Measurements from ENCODE around the gene GALNTL6. TPM values are rescaled to one million over a fixed set of nuclear protein-coding genes. Genes with fewer than 3 reads are reported as not detected.
A peak's percentile ranks its signal among the peaks of the same experiment; 100 is the strongest.
"Not testable (repeated sequence)": the region's sequence is repeated elsewhere in the genome, so short reads cannot be mapped to it uniquely, and the experiment has no call there.

Gene GALNTL6
- total RNA-seq, 2 donors from 2014 or later, result not detected

GRCh38 chr4:173014836-173015235, 1201.6 kb downstream of the GALNTL6 start:
- no peak for ATAC-seq (replicated peaks in 1 of 2)

GRCh38 chr4:173017802-173018201, 1204.6 kb downstream of the GALNTL6 start:
- H3K36me3 Mint-ChIP-seq (ENCODE audit: insufficient read depth in 2 of 2), result no peaks in the 10 kb centered on the region
- ATAC-seq (replicated peaks in 1 of 2), result no peak
- peaks cover 9% of the 10 kb centered on the region for H3K4me1 Mint-ChIP-seq (ENCODE audit: low read depth)
- H3K4me3 Mint-ChIP-seq, result no peak overlapping the region
- H3K27me3 Mint-ChIP-seq (ENCODE audit: low read depth), result no peaks in the 10 kb centered on the region
- no peak for DNase-seq
- no peak overlapping the region for H3K27ac Mint-ChIP-seq
- no peaks in the 10 kb centered on the region for H3K9me3 Mint-ChIP-seq

More at GRCh38 chr4:173014836-173015235, 1201.6 kb downstream of the GALNTL6 start:
- no peak for DNase-seq
- H3K27me3 Mint-ChIP-seq (ENCODE audit: low read depth), result no peaks in the 10 kb centered on the region
- H3K36me3 Mint-ChIP-seq (ENCODE audit: insufficient read depth in 2 of 2), result no peaks in the 10 kb centered on the region
- H3K4me1 Mint-ChIP-seq (ENCODE audit: low read depth), result peaks cover 9% of the 10 kb centered on the region
- H3K27ac Mint-ChIP-seq, result no peak overlapping the region
- no peaks in the 10 kb centered on the region for H3K9me3 Mint-ChIP-seq
- H3K4me3 Mint-ChIP-seq, result no peak overlapping the region

- H3K4me1 Mint-ChIP-seq (ENCODE audit: low read depth), result peaks cover 9% of the 10 kb centered on the region
- no peak for DNase-seq
- ATAC-seq (replicated peaks in 1 of 2), result no peak
- no peaks in the 10 kb centered on the region for H3K36me3 Mint-ChIP-seq (ENCODE audit: insufficient read depth in 2 of 2)
- H3K9me3 Mint-ChIP-seq, result no peaks in the 10 kb centered on the region
- H3K27me3 Mint-ChIP-seq (ENCODE audit: low read depth), result no peaks in the 10 kb centered on the region
- no peak overlapping the region for H3K4me3 Mint-ChIP-seq
- no peak overlapping the region for H3K27ac Mint-ChIP-seq
These were observed 1205.2 kb downstream of the GALNTL6 start for GRCh38 chr4:173018446-173018845.

GRCh38 chr4:173019664-173020063, 1206.5 kb downstream of the GALNTL6 start:
- Mint-ChIP-seq H3K36me3 (ENCODE audit: insufficient read depth in 2 of 2) (no peaks in the 10 kb centered on the region), H3K27me3 (ENCODE audit: low read depth) (no peaks in the 10 kb centered on the region), H3K4me3 (no peak overlapping the region), H3K9me3 (no peaks in the 10 kb centered on the region), H3K27ac (no peak overlapping the region), H3K4me1 (ENCODE audit: low read depth) (no peaks in the 10 kb centered on the region)
- no peak for ATAC-seq (replicated peaks in 1 of 2)
- no peak for DNase-seq

- H3K36me3 Mint-ChIP-seq (ENCODE audit: insufficient read depth in 2 of 2); H3K27ac Mint-ChIP-seq; H3K27me3 Mint-ChIP-seq (ENCODE audit: low read depth); H3K9me3 Mint-ChIP-seq; H3K4me3 Mint-ChIP-seq; DNase-seq; ATAC-seq (replicated peaks in 1 of 2); H3K4me1 Mint-ChIP-seq (ENCODE audit: low read depth): not testable (repeated sequence)
These were observed 1208.8 kb downstream of the GALNTL6 start for GRCh38 chr4:173021746-173022573.

GRCh38 chr4:173024203-173024602, 1211.0 kb downstream of the GALNTL6 start:
- no peaks in the 10 kb centered on the region for H3K4me1 Mint-ChIP-seq (ENCODE audit: low read depth)
- H3K36me3 Mint-ChIP-seq (ENCODE audit: insufficient read depth in 2 of 2), result no peaks in the 10 kb centered on the region
- H3K27me3 Mint-ChIP-seq (ENCODE audit: low read depth), result no peaks in the 10 kb centered on the region
- DNase-seq, result no peak
- H3K27ac Mint-ChIP-seq, result no peak overlapping the region
- no peak overlapping the region for H3K4me3 Mint-ChIP-seq
- H3K9me3 Mint-ChIP-seq, result no peaks in the 10 kb centered on the region
- no peak for ATAC-seq (replicated peaks in 1 of 2)

GRCh38 chr4:173025131-173025530, 1211.9 kb downstream of the GALNTL6 start:
- H3K27ac Mint-ChIP-seq, result no peak overlapping the region
- H3K4me3 Mint-ChIP-seq, result no peak overlapping the region
- no peaks in the 10 kb centered on the region for H3K27me3 Mint-ChIP-seq (ENCODE audit: low read depth)
- ATAC-seq (replicated peaks in 1 of 2) (peak; percentile 49), DNase-seq (peak; percentile 22 to 24)
- H3K4me1 Mint-ChIP-seq (ENCODE audit: low read depth), result no peaks in the 10 kb centered on the region
- no peaks in the 10 kb centered on the region for H3K9me3 Mint-ChIP-seq
- no peaks in the 10 kb centered on the region for H3K36me3 Mint-ChIP-seq (ENCODE audit: insufficient read depth in 2 of 2)

- no peak overlapping the region for H3K4me3 Mint-ChIP-seq
- H3K4me1 Mint-ChIP-seq (ENCODE audit: low read depth), result no peaks in the 10 kb centered on the region
- H3K9me3 Mint-ChIP-seq, result peaks cover 0 to 1% of the 10 kb centered on the region in 2 donors
- ATAC-seq (replicated peaks in 1 of 2) (no peak), DNase-seq (no peak)
- H3K27ac Mint-ChIP-seq, result no peak overlapping the region
- peaks cover 9% of the 10 kb centered on the region for H3K27me3 Mint-ChIP-seq (ENCODE audit: low read depth)
- no peaks in the 10 kb centered on the region for H3K36me3 Mint-ChIP-seq (ENCODE audit: insufficient read depth in 2 of 2)
These were observed 1224.0 kb downstream of the GALNTL6 start for GRCh38 chr4:173037242-173037641.

GRCh38 chr4:173038192-173038896, 1225.1 kb downstream of the GALNTL6 start:
- Mint-ChIP-seq H3K9me3 (peaks cover 0 to 2% of the 10 kb centered on the region in 2 donors), H3K4me1 (ENCODE audit: low read depth) (no peaks in the 10 kb centered on the region), H3K27me3 (ENCODE audit: low read depth) (peaks cover 15% of the 10 kb centered on the region), H3K4me3 (no peak overlapping the region), H3K27ac (no peak overlapping the region), H3K36me3 (ENCODE audit: insufficient read depth in 2 of 2) (no peaks in the 10 kb centered on the region)
- ATAC-seq (replicated peaks in 1 of 2) (no peak), DNase-seq (no peak)

GRCh38 chr4:173039617-173040577, 1226.7 kb downstream of the GALNTL6 start:
- H3K4me1 Mint-ChIP-seq (ENCODE audit: low read depth), result no peaks in the 10 kb centered on the region
- no peak for DNase-seq
- H3K36me3 Mint-ChIP-seq (ENCODE audit: insufficient read depth in 2 of 2), result no peaks in the 10 kb centered on the region
- no peak overlapping the region for H3K4me3 Mint-ChIP-seq
- ATAC-seq (replicated peaks in 1 of 2), result no peak
- peaks cover 0 to 2% of the 10 kb centered on the region in 2 donors for H3K9me3 Mint-ChIP-seq
- H3K27ac Mint-ChIP-seq, result no peak overlapping the region
- peaks cover 15% of the 10 kb centered on the region for H3K27me3 Mint-ChIP-seq (ENCODE audit: low read depth)

- no peaks in the 10 kb centered on the region for H3K36me3 Mint-ChIP-seq (ENCODE audit: insufficient read depth in 2 of 2)
- peak overlapping the region; percentile 15 for H3K27ac Mint-ChIP-seq
- H3K27me3 Mint-ChIP-seq (ENCODE audit: low read depth), result peaks cover 15% of the 10 kb centered on the region
- H3K9me3 Mint-ChIP-seq, result peaks cover 0 to 2% of the 10 kb centered on the region in 2 donors
- no peak overlapping the region for H3K4me3 Mint-ChIP-seq
- DNase-seq, result no peak
- H3K4me1 Mint-ChIP-seq (ENCODE audit: low read depth), result no peaks in the 10 kb centered on the region
- ATAC-seq (replicated peaks in 1 of 2), result no peak
These were observed 1228.3 kb downstream of the GALNTL6 start for GRCh38 chr4:173041482-173041881.

GRCh38 chr4:173042139-173042538, 1228.9 kb downstream of the GALNTL6 start:
- H3K4me1 Mint-ChIP-seq (ENCODE audit: low read depth); H3K27ac Mint-ChIP-seq; H3K4me3 Mint-ChIP-seq; H3K36me3 Mint-ChIP-seq (ENCODE audit: insufficient read depth in 2 of 2); DNase-seq; ATAC-seq (replicated peaks in 1 of 2); H3K9me3 Mint-ChIP-seq: not testable (repeated sequence)
- peaks cover 15% of the 10 kb centered on the region for H3K27me3 Mint-ChIP-seq (ENCODE audit: low read depth)

- no peak for DNase-seq
- no peak overlapping the region for H3K27ac Mint-ChIP-seq
- H3K4me3 Mint-ChIP-seq, result no peak overlapping the region
- ATAC-seq (replicated peaks in 1 of 2), result no peak
- H3K4me1 Mint-ChIP-seq (ENCODE audit: low read depth), result no peaks in the 10 kb centered on the region
- no peaks in the 10 kb centered on the region for H3K36me3 Mint-ChIP-seq (ENCODE audit: insufficient read depth in 2 of 2)
- peaks cover 0 to 2% of the 10 kb centered on the region in 2 donors for H3K9me3 Mint-ChIP-seq
- H3K27me3 Mint-ChIP-seq (ENCODE audit: low read depth), result peaks cover 12% of the 10 kb centered on the region
These were observed 1231.1 kb downstream of the GALNTL6 start for GRCh38 chr4:173044340-173044739.
